ENCODE data around the gene SMPD3.

Gene SMPD3

DNA sequence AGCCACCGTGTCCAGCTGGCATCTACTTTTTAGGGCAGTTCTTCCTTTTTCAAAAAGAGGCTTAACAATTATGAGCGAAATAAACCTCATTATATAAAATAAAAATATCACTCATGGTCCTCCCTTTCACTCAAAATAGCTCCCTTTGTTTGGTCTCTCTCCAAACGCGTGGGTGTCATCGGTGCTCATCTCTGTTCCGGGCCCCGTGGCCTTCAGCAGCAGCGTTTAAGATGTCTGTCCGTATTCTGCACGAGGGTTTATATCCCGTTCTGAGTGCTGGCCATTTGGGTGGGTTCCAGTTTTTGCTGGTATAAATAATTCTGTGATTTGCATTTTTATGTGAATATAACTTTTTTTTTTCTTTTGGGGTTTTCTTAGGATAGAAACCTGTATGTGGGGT is 104.1 kb downstream of the SMPD3 start:
- no peak for DNase-seq (ENCODE audit: low read depth)
- H3K4me3 ChIP-seq (replicated peaks; ENCODE audit: low read depth, low read length), result no peak overlapping the region
- no peak for TF ChIP-seq CTCF (IDR thresholded peaks at IDR 0.05; ENCODE audit: low read length, missing control alignments)

DNA sequence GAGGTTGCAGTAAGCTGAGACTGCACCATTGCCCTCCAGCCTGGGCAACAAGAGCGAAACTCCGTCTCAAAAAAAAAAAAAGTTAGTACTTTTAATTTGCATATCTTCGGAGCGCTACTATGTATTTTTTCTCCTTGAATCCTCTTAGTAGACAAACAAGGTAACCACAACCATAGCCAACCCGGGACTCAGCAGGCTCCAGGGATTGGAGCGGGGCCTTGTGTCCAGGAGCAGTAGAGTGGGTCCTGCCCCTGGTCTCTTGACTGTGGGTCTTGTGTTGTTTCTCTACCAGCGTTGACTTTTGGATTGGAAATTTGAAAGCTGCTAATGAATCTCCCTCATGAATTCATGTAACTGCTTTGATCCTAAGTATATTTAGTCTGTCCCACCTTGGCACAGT is 105.2 kb downstream of the SMPD3 start:
- no peak overlapping the region for H3K4me3 ChIP-seq (replicated peaks; ENCODE audit: low read depth, low read length)
- DNase-seq (ENCODE audit: low read depth), result no peak
- no peak for TF ChIP-seq CTCF (IDR thresholded peaks at IDR 0.05; ENCODE audit: low read length, missing control alignments)

DNA sequence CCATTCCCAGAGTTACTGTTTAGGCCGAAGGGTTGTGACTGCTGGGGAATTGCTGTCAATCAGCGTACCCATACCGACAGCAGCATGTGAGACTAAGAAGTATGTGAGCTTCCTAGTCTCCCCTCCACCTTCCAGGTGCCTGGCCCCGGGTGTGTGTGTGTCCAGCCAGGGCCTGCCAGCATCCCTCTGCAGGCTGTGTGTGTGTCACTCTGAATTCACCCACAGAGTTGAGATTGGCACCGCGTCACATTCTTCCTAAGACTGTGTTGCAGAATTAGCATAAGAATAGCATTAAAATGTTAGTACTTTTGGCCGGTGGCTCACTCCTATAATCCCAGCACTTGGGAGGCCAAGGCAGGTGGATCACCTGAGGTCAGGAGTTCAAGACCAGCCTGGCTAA is 105.7 kb downstream of the SMPD3 start:
- no peak for DNase-seq (ENCODE audit: low read depth)
- TF ChIP-seq CTCF (IDR thresholded peaks at IDR 0.05; ENCODE audit: low read length, missing control alignments), result no peak
- no peak overlapping the region for H3K4me3 ChIP-seq (replicated peaks; ENCODE audit: low read depth, low read length)

DNA sequence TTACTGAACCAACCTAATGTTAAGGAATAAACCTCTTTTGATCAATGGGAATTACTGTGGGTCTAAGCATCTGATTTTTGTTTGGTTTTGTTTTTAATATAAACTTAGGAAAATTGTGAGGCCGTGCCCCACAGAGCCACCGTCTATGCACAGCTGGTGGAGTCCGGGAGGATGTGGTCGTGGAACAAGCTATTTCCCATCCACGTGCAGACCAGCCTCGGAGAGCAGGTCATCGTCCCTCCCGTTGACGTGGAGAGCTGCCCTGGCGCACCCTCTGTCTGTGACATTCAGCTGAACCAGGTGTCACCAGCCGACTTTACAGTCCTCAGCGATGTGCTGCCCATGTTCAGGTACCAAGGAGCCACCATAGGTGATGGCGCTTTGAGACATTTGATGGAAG is 109.1 kb downstream of the SMPD3 start:
- no peak for DNase-seq (ENCODE audit: low read depth)
- H3K4me3 ChIP-seq (replicated peaks; ENCODE audit: low read depth, low read length), result no peak overlapping the region
- no peak for TF ChIP-seq CTCF (IDR thresholded peaks at IDR 0.05; ENCODE audit: low read length, missing control alignments)

DNA sequence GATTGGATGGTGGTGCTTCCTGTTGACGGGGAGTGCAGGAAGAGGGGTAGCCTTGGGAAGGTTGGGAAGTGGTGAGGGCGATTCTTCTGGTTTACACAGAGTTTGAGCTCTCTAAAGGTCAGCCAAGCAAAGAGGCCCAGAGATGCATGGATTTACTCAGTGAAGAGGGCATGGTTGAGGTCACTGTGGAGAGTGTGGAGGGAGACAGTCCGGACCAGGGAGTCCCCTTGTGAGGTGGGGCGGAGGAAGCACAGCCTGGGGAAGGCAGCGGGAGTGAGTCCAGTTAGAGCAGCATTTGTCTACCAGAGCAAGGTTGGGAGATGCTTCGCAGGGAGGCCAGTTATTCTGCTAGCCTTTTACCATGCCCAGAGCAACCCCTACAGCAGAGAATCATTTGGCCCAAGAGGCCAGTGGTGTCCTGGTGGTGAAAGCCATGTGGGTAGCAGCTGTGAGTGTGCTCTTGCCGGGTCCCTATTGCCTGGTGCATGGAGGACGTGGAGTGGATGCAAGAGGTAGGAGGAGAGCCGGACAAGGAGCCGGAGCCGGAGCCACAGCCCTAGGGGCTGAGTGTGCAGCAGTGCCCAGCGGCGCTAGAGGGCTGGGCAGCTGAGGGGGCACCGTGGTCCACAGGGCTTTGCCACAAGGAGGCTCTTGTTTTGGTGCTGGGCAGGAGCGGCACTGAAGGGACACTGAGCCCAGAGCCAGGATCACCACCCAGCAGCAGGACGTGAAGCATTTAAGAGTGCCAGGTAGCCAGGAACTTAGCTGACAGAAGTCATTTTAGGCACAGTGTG is 109.8 kb downstream of the SMPD3 start:
- no peak overlapping the region for H3K4me3 ChIP-seq (replicated peaks; ENCODE audit: low read depth, low read length)
- no peak for TF ChIP-seq CTCF (IDR thresholded peaks at IDR 0.05; ENCODE audit: low read length, missing control alignments)
- DNase-seq (ENCODE audit: low read depth), result no peak

- TF ChIP-seq CTCF (IDR thresholded peaks at IDR 0.05; ENCODE audit: low read length, missing control alignments), result no peak
- DNase-seq (ENCODE audit: low read depth), result no peak
- no peak overlapping the region for H3K4me3 ChIP-seq (replicated peaks; ENCODE audit: low read depth, low read length)
Observed at GRCh38 chr16:68335175-68335574, 113.1 kb downstream of the SMPD3 start.
